ENCODE results near the gene AKR1E2. TPM values are rescaled to one million over a fixed set of nuclear protein-coding genes. Genes with fewer than 3 reads are reported as not detected.

AKR1E2 gene
- total and polyA plus RNA-seq, 9 of the 15 experiments (the other 6 are each of a cell fraction or from before 2014, with no cell fraction given) = 4.2 to 16.6 (median 9.8) TPM

DNA sequence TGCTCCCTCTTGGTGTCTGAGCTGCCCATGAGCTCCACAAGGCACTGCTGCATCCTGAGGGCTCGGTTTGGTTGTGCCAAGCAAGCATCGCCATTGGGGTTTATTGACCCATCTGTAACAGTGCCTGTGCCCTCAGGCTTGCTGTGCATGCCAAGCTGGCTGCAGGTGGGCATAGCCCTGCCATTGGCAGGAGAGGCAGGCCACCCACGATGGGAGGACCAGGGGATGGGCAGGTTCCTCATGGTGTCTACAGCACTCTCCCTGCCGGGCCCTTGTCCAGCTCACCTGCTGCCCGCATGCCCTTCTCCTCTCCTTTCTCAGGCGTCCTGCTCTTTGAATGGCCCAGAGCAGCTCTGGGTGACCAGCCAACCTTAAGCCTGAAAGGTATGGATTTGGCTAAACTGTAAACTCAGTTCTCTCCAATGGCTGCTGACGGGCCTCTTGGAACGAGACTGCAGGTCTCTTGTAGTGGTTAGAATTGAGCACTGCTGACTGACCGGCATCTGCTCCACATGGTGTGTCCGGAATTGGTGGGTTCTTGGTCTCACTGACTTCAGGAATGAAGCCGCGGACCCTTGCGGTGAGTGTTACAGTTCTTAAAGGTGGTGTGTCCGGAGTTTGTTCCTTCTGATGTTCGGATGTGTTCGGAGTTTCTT is 17.6 kb downstream of the AKR1E2 start:
- FAIRE-seq (no peak), ATAC-seq (no peak), DNase-seq (ENCODE audit: extremely low read depth in 1 of 4, low spot score in 3 of 4) (no peak)
- in situ Hi-C loops (cut with MboI) = loop anchor here (10.0 kb wide), 1 partner anchor 441 kb away; no protein-coding TSS in a partner anchor
- no peaks in the 10 kb centered on the region for H3K9me3 ChIP-seq (replicated peaks; ENCODE audit: control insufficient read depth, insufficient read depth, low read depth, low read length)
- BruUV-seq (replicated peaks) = no TSS peak
- intact Hi-C loops (cut with micrococcal nuclease) = loop anchor here (10.0 kb wide), 1 partner anchor 591 kb away; no protein-coding TSS in a partner anchor
- no peaks in the 10 kb centered on the region for H4K20me1 ChIP-seq (replicated peaks; ENCODE audit: control insufficient read depth, insufficient read depth, low read length)
- no peak overlapping the region for H3K27ac ChIP-seq (ENCODE audit: extremely low read depth, low read depth, low read length)
- TF ChIP-seq PTRF (tag; IDR thresholded peaks at IDR 0.05) (no peak), L3MBTL2 (IDR thresholded peaks at IDR 0.05) (no peak), HMG20B (CRISPR knock-in tag; IDR thresholded peaks at IDR 0.05) (no peak), SMARCC2 (IDR thresholded peaks at IDR 0.05; ENCODE audit: low read depth) (no peak), GTF2F1 (IDR thresholded peaks at IDR 0.05; ENCODE audit: low read depth, low read length) (no peak), HSF4 (CRISPR knock-in tag; IDR thresholded peaks at IDR 0.05; ENCODE audit: borderline replicate concordance) (no peak), MEF2A (IDR thresholded peaks at IDR 0.05; ENCODE audit: control insufficient read depth, low read depth, low read length) (no peak), ASH1L (IDR thresholded peaks at IDR 0.05; ENCODE audit: borderline replicate concordance, low read depth, partially characterized antibody) (no peak), ZNF311 (CRISPR knock-in tag; IDR thresholded peaks at IDR 0.05) (no peak), PTTG1 (tag; IDR thresholded peaks at IDR 0.05; ENCODE audit: low read depth) (no peak), BHLHE40 (IDR thresholded peaks at IDR 0.05; ENCODE audit: low read length) (no peak)
- H3K4me2 ChIP-seq (ENCODE audit: insufficient read depth, low read length) = no peak overlapping the region
- H3K9ac ChIP-seq (ENCODE audit: insufficient read depth in 1 of 2, low read depth in 2 of 2, low read length in 2 of 2) = no peak overlapping the region
- no peaks in the 10 kb centered on the region for H3K79me2 ChIP-seq (ENCODE audit: control insufficient read depth, insufficient read depth, low read length)
- H2AFZ ChIP-seq (ENCODE audit: low read depth, low read length) = no peak overlapping the region
- peaks cover 13 to 20% of the 10 kb centered on the region in 2 experiments; a peak in 4 of 5 replicates for H3K4me1 ChIP-seq (replicated peaks in 1 of 2; ENCODE audit: control insufficient read depth in 2 of 2, insufficient read depth in 2 of 2, low read length in 2 of 2)
- H3K4me3 ChIP-seq = no peak overlapping the region
- no peaks in the 10 kb centered on the region for H3K27me3 ChIP-seq (ENCODE audit: control insufficient read depth in 2 of 2, insufficient read depth in 2 of 2, low read length in 2 of 2)
- no peaks in the 10 kb centered on the region for H3K9me1 ChIP-seq (ENCODE audit: control insufficient read depth, insufficient read depth, low read length)
- 85% methylated on average over 13 of the region's 16 CpGs for WGBS (ENCODE audit: insufficient coverage, low coverage, missing lambda C conversion rate)
- H3K36me3 ChIP-seq (ENCODE audit: control insufficient read depth, insufficient read depth, low read length) = peaks cover 33% of the 10 kb centered on the region; the same call in 2 of the 3 replicates
- ChIA-PET CTCF (ENCODE audit: low intra/inter-chr PET ratio) (no interaction called here), POLR2A (no interaction called here)
